ENCODE measurements around the gene ANKRD17.

DNA sequence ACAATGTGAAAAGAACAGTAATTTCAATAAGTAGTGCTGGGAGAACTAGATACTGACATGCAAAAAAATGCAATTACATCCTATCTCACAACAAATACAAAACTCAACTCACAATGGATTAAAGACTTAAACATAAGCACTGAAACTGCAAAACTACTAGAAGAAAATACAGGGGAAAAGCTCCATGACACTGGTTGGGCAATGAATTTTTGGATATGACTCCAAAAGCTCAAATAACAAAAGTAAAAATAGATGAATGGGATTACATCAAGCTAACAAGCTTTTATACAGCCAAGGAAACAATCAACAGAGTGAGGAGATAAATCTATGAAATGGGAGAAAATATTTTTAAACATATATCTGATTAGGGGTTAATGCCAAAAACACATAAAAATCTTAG is 53.1 kb downstream of the ANKRD17 start:
- TF ChIP-seq, protein P1, sequence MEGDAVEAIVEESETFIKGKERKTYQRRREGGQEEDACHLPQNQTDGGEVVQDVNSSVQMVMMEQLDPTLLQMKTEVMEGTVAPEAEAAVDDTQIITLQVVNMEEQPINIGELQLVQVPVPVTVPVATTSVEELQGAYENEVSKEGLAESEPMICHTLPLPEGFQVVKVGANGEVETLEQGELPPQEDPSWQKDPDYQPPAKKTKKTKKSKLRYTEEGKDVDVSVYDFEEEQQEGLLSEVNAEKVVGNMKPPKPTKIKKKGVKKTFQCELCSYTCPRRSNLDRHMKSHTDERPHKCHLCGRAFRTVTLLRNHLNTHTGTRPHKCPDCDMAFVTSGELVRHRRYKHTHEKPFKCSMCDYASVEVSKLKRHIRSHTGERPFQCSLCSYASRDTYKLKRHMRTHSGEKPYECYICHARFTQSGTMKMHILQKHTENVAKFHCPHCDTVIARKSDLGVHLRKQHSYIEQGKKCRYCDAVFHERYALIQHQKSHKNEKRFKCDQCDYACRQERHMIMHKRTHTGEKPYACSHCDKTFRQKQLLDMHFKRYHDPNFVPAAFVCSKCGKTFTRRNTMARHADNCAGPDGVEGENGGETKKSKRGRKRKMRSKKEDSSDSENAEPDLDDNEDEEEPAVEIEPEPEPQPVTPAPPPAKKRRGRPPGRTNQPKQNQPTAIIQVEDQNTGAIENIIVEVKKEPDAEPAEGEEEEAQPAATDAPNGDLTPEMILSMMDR (conservative IDR thresholded peaks at IDR 0.05; ENCODE audit: low read depth, low read length) = no peak
- TF ChIP-seq EZH2phosphoT487 (IDR thresholded peaks at IDR 0.05; ENCODE audit: borderline replicate concordance, low read length) = no peak
